HG03457 (cell line): Measurements from ENCODE around the gene NUF2.
"Not testable (repeated sequence)": the region's sequence is repeated elsewhere in the genome, so short reads cannot be mapped to it uniquely, and the experiment has no call there.

Experiments used
- ATAC-seq: cut with Tn5 transposase; IDR thresholded peaks from one replicate; pipeline ENCODE4 v1.9.1; 2021; ENCODE audit warnings: moderate number of reproducible peaks; ENCODE audit not compliant: unreplicated experiment

NUF2 gene

DNA sequence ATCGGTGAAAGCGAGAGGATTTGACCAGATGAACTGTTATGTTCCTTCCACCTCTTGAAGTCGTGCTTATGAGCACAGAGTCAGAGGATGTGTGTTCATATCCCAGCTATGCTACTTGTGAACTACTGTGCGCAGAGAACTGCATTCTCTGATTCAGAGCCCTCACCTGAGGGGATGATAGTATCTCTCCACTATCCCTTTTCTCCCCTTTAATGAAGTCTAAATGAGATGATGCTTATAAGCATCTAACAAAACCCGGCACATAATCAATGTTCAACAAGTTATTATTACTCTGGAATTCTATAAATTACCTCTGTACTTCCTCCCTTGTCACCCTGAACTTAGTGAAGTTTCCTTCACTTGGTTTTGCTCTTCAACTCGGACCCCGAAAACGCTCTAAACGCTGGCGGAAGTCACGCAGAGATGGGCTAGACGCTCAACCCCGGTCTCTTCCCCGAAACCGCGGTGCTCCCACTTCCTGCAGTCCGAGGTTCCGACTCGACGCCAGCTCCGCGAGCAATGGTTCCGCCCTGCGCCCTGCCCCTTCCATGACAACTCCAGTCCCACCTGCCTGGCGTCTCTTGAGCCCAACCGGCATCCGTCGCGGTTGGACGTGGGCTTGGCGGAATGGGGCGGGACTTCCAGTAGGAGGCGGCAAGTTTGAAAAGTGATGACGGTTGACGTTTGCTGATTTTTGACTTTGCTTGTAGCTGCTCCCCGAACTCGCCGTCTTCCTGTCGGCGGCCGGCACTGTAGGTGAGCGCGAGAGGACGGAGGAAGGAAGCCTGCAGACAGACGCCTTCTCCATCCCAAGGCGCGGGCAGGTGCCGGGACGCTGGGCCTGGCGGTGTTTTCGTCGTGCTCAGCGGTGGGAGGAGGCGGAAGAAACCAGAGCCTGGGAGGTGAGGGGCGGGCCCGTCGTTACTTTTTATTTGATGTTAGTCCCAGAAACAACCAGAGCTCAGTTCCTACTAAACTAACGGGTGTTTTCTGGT, at the start of gene NUF2:
Gene NUF2 (plus strand): TSS at position 644 of the 995 bp plus-strand sequence. CDS start 4,098 bp downstream, outside the sequence.
- peak; percentile 93 for ATAC-seq

DNA sequence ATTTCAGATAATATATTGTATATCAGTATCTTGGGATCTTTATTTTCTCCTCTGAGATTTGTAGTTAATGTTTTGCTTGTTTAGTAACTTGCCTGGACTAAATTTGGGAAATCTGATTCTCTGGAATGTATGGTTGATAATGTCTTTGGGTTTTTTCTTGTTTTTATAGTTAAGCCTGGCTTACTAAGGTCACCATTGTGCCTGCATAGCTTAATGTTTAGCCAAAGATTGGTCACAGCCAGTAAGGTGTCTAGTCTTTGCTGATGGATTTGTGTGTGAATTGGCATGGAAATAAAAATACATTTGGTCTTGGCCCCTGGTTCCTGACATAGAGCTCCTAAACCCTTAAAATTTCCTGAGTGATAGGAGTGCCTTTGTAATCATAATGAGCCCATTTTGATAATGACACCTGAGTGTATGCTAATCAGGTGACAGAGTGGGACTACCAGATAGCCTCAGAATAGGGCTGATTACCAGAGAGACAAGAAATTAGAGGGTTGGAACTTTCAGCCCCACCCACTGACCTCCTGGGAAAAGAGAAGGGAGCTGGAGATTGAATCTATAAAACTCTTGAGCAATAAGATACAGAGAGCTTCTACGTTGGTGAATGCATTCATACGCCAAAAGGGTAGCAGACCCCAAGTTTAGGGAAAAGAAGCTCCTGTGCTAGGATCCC, 47.9 kb upstream of the NUF2 start:
- ATAC-seq, result no peak

DNA sequence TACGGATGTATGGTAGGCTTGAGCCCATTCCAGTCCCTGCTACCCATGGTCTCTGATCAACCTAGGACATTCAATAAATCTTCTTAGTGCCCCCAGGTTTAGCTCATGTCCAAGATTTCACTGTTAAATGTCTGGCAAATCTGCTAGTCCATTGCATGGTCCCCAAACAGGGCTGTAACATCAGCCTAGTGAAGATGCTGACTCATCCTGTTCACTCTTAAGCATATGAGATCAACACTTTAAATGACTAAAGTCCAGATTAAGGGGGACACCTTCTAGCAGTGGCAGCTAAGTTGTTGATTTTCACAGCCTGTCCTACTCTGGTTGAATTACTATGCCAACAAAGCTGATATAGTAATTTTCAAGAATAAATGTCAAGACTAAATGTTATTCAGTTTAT, 46.5 kb upstream of the NUF2 start:
- no peak for ATAC-seq

DNA sequence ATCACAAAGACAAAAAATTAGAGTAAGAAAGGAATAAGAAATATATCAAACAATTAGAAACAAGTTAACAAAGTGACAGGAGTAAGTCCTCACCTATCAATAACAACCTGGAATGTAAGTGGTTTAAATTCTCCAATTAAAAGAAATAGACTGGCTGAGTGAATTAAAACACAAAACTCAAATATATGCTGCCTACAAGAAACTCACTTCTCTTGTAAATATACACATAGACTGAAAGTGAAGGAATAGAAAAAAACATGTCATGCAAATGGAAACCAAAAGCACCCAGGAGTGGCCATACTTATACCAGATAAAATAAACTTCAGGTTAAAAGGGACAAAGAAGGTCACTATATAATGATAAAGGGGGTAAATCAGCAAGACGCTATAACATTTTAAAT, 43.2 kb upstream of the NUF2 start:
- no peak for ATAC-seq

DNA sequence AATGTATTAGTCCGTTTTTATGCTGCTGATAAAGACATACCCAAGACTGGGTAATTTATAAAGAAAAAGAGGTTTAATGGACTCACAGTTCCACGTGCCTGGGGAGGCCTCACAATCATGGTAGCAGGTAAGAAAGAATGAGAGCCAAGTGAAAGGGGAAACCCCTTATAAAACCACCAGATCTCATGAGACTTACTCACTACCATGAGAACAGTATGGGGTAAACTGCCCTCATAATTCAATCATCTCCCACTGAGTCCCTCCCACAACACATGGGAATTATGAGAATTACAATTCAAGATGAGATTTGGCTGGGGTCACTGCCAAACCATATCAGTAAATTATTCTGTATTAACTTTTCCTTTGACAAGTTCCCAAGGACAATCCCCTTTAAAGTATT, 36.9 kb upstream of the NUF2 start:
- ATAC-seq, result not testable (repeated sequence)

DNA sequence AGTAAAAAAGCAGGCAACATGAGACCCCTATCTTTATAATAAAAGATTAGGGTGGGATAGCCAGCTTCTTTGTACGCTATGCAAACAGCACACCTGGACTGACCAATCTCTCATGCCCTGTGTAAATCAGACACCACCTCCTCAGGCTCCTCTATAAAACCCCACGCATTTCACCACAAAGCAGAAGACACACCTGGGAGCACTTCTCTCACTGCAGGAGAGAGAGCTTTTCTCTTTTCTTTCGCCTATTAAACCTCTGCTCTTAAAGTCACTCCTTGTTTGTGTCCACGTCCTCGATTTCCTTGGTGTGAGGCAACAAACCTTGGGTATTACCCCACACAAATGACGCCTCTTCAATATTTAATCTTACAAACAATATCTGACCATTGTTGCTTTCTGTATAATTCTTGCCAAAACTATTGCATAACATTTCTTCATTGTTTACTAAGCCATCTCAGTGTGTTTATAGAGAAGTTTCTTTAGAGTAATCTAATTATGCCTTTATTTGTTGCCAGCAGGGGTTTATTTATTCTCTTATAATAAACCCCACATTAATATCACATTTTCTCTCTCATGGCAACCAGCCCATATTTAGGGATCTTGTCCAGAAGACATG, 31.6 kb upstream of the NUF2 start:
- no peak for ATAC-seq

DNA sequence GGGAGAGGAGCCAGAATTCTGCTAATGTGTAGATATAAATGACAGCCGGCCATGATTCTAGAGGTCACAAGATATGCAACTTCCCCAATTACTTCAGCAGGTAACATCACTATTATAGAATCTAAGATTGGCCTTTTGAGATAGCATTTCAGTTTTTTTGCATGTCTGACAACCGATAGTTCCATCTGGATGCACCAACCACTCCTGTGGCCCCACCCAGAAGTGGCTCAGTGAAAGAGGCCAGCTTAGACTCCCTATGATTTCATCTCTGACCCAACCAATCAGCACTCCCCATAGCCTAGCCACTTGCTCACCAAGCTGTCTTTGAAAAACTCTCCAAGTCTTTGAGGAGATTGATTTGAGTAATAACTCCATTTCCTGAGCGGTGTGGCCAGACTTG, 30.3 kb upstream of the NUF2 start:
- ATAC-seq, result no peak

DNA sequence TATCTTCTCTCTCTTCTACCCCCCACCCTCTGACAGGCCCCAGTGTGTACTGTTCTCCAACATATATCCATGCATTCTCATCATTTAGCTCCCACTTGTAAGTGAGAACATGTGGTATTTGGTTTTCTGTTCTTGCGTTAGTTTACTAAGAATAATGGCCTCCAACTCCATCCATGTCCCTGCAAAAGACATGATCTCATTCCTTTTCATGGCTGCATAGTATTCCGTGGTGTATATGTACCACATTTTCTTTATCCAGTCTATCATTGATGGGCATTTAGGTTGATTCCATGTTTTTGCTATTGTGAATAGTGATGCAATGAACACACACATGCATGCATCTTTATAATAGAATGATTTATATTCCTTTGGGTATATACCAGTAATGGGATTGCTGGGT, 29.6 kb upstream of the NUF2 start:
- not testable (repeated sequence) for ATAC-seq

DNA sequence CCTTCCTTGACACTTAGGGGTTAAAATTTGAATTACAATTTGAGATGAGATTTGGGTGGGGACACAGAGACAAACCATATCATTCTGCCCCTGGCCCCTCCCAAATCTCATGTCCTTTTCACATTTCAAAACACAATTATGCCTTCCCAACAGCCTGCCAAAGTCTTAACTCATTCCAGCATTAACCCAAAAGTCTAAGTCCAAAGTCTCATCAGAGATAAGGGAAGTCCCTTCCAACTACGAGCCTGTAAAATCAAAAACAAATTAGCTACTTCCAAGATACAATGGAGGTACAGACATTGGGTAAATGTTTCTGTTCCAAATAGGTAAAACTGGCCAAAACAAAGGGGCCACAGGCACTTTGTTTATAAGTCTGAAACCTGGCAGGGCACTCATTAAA, 28.3 kb upstream of the NUF2 start:
- not testable (repeated sequence) for ATAC-seq

DNA sequence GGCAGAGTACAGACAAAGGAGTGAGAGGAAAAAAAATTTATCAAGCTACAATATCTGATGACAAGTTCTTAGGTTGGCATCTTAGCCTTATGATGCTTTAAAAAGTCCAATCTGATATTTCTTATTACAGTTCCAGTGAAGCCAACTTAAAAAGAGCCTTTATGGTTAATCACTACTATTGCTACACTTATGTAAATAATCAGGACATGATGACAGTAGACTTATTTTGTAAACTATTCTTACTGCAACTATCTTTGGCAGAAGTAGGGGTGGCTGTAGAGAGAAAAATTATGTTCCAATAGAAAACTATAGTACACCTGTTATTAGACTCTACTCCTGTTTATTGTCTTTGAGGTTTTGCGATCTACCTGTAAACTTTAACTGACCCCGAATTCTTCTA, 25.8 kb upstream of the NUF2 start:
- no peak for ATAC-seq

DNA sequence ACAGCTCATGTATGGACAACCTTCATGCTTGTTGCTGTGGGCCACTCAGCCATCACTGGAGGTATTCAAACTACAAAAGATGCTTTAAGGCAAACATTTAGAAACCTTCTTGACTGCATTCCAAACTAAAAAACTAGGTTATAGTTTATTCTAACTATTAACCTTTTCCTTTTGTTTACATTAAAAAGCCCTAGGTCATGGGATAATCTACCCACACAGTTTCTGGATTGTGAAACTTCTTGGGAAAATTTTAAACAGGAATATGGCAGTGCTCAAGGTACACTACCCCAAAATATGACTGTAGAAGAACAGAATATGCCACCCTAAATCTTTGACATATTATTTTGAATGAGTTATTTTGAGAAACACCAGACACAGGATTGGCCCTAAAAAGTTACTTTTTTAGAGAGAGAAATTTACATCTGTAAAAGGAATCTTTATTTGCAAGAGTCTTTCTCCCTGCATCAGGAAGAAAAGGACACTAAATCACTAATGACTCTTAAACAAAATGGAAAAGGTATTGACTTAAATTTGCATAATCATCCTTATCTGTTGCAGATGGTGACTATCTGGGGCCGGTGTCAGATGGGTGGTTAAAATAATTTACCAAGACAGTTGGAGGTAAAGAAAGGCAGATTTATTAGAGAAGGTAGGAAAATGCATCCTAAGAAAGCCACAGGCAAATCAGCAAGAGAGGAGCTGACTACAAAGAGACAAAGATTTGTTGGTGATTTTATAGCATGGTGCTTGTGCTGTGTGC, 25.1 kb upstream of the NUF2 start:
- no peak for ATAC-seq

DNA sequence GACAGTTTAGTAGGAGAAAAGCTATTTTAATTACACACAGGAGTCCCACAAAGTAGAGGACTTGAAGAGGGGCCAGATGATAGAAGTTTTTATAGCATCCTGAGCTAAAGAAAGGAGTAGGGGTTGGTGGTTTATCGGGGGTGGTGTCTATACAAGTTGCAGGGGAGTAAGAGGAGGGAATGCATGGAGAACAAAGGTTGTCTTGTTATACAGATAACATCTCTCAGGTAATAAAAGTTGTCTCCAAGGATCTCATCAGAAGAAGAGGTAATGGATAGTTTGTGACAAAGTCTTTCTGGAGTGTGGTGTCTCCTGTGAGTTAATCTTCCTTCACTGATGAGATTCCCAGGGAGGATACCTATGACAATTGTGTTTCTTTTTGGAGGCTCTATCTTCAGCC, 23.4 kb upstream of the NUF2 start:
- ATAC-seq, result no peak

DNA sequence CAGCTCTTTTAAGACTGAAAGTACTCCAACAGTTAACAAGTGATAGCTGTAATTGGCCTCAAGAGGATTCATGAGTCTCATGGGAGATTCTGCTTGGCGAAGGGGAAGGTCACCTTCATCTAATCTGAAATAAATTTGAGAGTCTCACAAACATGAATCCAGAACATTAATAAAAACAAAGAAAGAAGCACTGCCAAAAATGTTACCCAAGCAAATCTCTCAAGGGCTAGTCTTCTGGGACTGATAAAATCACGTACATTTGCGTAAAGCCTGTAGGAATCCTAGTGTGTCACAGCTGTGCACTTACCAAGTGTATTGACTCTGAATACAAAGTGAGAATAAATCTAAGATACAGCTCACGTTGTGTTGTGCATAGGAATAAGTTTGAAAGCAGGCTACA, 21.2 kb upstream of the NUF2 start:
- no peak for ATAC-seq

DNA sequence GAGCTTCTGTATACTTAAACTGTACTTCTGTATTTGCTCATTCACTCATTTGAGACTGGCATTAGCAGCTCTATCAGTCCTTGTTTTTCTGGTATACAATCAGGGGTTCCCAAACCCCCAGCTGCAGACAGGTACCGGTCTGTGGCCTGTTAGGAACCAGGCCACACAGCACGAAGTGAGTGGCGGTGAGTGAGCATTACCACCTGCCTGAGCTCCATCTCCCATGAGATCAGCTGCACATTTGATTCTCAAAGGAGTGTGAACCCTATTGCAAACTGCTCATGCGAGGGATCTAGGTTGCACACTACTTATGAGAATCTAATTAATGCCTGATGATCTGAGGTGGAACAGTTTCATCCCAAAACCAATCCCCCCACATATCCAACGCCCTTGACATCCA, 18.2 kb upstream of the NUF2 start:
- ATAC-seq, result no peak

DNA sequence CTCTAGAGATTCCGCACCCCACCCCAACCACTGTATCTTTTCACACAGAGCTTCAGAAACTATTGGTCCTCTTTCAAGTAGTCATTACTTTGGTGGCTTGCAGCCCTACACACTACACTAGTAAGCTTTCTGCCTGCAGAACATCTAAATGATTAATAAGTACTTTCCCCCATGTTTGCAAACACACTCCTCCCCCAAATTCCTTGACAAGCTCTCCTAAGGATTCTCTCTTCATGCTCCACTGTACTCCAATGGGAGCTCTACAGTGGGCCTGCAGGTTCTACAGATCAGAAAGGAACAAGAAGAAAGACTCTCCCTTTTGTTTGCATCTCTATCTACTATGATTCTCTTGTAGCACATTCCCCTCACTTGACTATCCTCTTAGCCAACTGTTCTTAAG, 16.3 kb upstream of the NUF2 start:
- ATAC-seq, result no peak

DNA sequence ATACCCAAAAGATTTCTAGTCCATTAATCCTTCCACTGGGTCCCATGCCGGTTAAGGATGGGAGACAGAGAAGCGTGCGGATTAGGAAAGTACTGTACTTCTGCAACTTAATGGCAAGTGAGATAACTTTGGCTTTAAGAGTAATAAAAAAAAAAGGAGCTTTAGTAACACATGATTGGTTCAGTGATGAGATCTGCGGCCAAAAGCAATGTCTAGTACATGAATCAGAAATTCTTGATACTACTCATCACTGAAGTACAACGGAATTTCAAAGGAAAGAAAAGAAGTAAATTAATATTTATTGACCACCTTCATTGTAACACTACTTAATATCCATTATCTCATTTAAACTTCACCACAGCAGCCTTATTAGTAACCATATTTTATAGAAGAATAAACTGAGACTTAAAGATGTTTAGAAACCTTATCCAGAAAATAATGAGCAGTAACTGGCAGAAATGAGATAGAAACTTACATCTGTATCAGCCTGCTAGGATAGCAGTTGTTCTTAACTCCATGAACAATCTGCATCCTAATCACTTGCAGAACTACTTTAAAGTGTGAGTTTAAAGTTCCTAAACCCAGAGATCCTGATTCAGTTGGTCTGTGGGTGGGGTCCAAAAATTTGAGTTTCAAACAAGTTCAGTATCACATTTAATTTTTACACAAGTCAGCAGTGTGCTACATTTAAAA, 14.1 kb upstream of the NUF2 start:
- ATAC-seq, result no peak

DNA sequence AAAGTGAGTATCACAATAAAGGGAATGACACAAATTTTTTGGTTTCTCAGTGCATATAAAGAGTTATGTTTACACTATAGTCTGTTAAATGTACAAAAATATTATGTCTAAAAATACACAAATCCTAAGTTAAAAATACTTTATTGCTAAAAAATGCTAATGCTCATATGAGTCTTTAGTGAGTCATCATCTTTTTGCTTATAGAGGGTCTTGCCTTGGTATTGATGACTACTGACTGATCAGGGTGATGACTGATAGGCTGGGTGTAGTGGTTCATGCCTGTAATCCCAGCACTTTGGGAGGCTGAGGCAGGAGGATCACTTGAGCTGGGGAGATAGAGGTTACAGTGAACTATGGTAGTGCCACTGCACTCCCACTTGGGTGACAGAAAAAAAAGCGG, 12.9 kb upstream of the NUF2 start:
- no peak for ATAC-seq

DNA sequence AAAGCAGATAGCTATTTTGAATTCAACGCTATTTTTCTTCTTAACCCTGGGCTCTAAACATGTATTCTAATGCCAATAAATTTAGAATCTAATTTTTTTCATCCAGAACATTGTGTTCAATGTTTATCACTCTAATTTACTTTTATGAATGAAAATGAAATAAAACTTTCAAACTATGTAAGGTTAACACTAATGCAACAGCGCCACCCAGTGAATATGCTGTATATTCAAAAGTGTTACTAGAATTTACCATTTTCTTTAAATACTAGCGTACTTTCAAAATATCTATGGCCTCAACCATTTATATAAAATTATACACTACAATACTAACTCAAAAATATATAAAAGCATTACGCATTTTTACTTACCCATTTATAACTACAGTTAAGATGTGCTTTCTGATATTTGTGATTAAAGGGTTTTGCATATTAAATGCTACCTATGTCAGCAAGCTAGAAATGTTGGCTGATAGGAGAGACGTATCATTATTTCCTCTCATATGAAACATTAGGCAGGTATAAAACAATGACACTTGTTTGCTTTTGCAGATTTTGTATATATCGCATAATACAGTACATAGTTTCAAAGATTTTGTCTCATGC, 5.9 kb upstream of the NUF2 start:
- no peak for ATAC-seq

DNA sequence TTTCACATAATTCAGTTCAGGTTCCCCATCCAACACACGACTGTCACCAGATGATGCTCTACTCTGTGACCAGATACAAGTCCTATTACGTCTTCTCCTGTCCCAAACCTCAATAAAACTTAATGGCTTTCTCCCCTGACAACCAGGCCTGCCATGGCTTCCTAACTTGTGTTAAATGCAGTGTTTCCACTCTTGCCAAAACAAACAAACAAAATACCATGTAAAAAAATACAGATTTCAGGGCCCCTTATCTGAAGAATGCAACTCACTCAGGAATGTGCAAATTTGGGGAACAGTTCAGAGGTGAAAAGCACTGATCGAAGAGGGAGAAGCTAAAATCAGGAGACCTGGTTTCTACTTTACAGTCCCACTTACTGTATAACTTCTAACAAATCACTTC, 863 bp upstream of the NUF2 start:
- no peak for ATAC-seq

DNA sequence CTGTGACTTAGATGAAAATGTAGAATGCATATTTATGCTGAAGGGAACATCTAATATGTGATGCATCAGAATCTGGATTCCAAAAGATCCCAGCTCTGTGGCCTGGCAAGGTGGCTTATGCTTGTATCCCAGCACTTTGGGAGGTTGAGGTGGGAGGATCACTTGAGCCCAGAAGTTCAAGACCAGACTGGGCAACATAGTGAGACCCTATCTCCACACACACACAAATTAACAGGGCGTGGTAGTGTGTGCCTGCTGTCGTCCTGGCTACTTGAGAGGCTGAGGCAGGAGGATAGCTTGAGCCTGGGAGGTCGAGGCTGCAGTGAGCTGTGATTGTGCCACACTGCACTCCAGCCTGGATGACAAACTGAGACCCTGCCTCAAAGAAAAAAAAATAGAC, 1.6 kb downstream of the NUF2 start:
- not testable (repeated sequence) for ATAC-seq
